Tongue (tissue), 2 donors: ENCODE results near the gene L3MBTL3. TPM values are rescaled to one million over a fixed set of nuclear protein-coding genes. Genes with fewer than 3 reads are reported as not detected.
"Not testable (repeated sequence)": the region's sequence is repeated elsewhere in the genome, so short reads cannot be mapped to it uniquely, and the experiment has no call there.

ENCODE experiments used
- DNase-seq: peaks from one replicate; pipeline ENCODE4 v3.0.0-alpha.2; 2015
- total RNA-seq: library from RNA; depleted of rRNA; stranded (reverse); fragments of >200 nt; gene quantifications from one replicate; pipeline ENCODE4 v1.2.3, GENCODE V29; 2014

Gene L3MBTL3
- total RNA-seq, 1 donor from 2014 or later, result 11.7 TPM

- no peak for DNase-seq
Observed at GRCh38 chr6:130138909-130139242, 120.5 kb downstream of the L3MBTL3 start.

- DNase-seq, result no peak
Observed at GRCh38 chr6:130140084-130140483, 121.7 kb downstream of the L3MBTL3 start.

- DNase-seq, result no peak
Observed at GRCh38 chr6:130143709-130144108, 125.3 kb downstream of the L3MBTL3 start.

GRCh38 chr6:130147111-130147510 lies 128.7 kb downstream of the L3MBTL3 start:
- DNase-seq, result no peak

- no peak for DNase-seq
Observed at GRCh38 chr6:130148181-130148580, 129.8 kb downstream of the L3MBTL3 start.

GRCh38 chr6:130149016-130149415 lies 130.6 kb downstream of the L3MBTL3 start:
- DNase-seq, result not testable (repeated sequence)

- DNase-seq, result no peak
Observed at GRCh38 chr6:130150906-130151305, 132.5 kb downstream of the L3MBTL3 start.

- peak; percentile 32 for DNase-seq
Observed at GRCh38 chr6:130152908-130153510, 134.6 kb downstream of the L3MBTL3 start.

GRCh38 chr6:130156908-130157307 lies 138.5 kb downstream of the L3MBTL3 start:
- no peak for DNase-seq

GRCh38 chr6:130158056-130158455 lies 139.7 kb downstream of the L3MBTL3 start:
- no peak for DNase-seq

GRCh38 chr6:130158548-130158947 lies 140.2 kb downstream of the L3MBTL3 start:
- DNase-seq, result no peak

- DNase-seq, result peak; percentile 65
Observed at GRCh38 chr6:130159956-130160355, 141.6 kb downstream of the L3MBTL3 start.

GRCh38 chr6:130161683-130162404 lies 143.5 kb downstream of the L3MBTL3 start:
- peak; percentile 86 for DNase-seq

GRCh38 chr6:130162421-130162820 lies 144.0 kb downstream of the L3MBTL3 start:
- DNase-seq, result no peak

- DNase-seq, result peak; percentile 55
Observed at GRCh38 chr6:130163266-130163665, 144.9 kb downstream of the L3MBTL3 start.

GRCh38 chr6:130164251-130164650 lies 145.9 kb downstream of the L3MBTL3 start:
- DNase-seq, result no peak

GRCh38 chr6:130167655-130168054 lies 149.3 kb downstream of the L3MBTL3 start:
- no peak for DNase-seq

GRCh38 chr6:130170160-130170559 lies 151.8 kb downstream of the L3MBTL3 start:
- DNase-seq, result not testable (repeated sequence)

GRCh38 chr6:130173377-130174004 lies 155.1 kb downstream of the L3MBTL3 start:
- DNase-seq, result not testable (repeated sequence)

- no peak for DNase-seq
Observed at GRCh38 chr6:130176378-130176777, 158.0 kb downstream of the L3MBTL3 start.

GRCh38 chr6:130178692-130179091 lies 160.3 kb downstream of the L3MBTL3 start:
- no peak for DNase-seq

- no peak for DNase-seq
Observed at GRCh38 chr6:130182466-130182865, 164.1 kb downstream of the L3MBTL3 start.
